SU-DHL-6 (cell line): Measurements from ENCODE around the gene FGF22.

Experiments
- CTCF ChIP-seq: fragments of 200-600 bp; sonication (generic); IDR thresholded peaks from one replicate; pipeline ENCODE4 v1.5.1; 2017; ENCODE audit warnings: antibody characterized with exemption, mild to moderate bottlenecking, low read length, moderate library complexity; ENCODE audit not compliant: insufficient read depth, poor library complexity, severe bottlenecking
- EZH2phosphoT487 ChIP-seq: fragments of 200-600 bp; sonication (generic), shearing (Covaris generic); conservative IDR thresholded peaks from 2 replicates; pipeline ENCODE4 v1.6.1; 2018; ENCODE audit warnings: mild to moderate bottlenecking, antibody characterized with exemption, low read length, moderate library complexity, mixed read lengths

DNA sequence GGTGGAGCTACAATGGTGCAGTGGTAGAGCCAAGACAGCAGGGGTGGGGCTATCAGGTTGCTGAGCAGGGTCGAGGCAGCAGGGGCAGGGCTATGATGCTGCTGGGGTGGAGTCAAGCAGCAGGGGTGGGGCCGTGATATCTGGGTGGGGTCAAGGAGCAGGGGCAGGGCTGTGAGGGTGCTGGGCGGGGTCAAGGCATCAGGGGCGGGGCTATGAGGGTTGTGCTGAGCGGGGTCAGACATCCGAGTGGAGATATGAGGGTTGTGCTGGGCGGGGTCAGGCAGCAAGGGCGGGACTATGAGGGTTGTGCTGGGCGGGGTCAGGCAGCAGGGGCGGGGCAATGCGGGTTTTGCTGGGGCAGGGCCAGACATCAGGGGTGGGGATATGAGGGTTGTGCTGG, 35.3 kb upstream of the FGF22 start:
- TF ChIP-seq CTCF (no peak), EZH2phosphoT487 (no peak)
